Measurements from ENCODE around the gene FOS.
A peak's percentile ranks its signal among the peaks of the same experiment; 100 is the strongest.

Gene FOS

GRCh38 chr14:75258803-75259509, 19.7 kb upstream of the FOS start:
- H3K4me3 ChIP-seq (replicated peaks; ENCODE audit: low read depth, low read length): peak overlapping the region; percentile 44
- peak; percentile 99 for DNase-seq (ENCODE audit: extremely low read depth, low read depth)
- no peak for TF ChIP-seq CTCF (IDR thresholded peaks at IDR 0.05; ENCODE audit: low read depth, low read length, missing control alignments)

- TF ChIP-seq CTCF (IDR thresholded peaks at IDR 0.05; ENCODE audit: low read depth, low read length, missing control alignments): no peak
- DNase-seq (ENCODE audit: extremely low read depth, low read depth): no peak
- peak overlapping the region; percentile 44 for H3K4me3 ChIP-seq (replicated peaks; ENCODE audit: low read depth, low read length)
Observed at GRCh38 chr14:75259510-75259855, 19.1 kb upstream of the FOS start.

GRCh38 chr14:75260025-75260763, 18.4 kb upstream of the FOS start:
- no peak overlapping the region for H3K4me3 ChIP-seq (replicated peaks; ENCODE audit: low read depth, low read length)
- DNase-seq (ENCODE audit: extremely low read depth, low read depth): no peak
- TF ChIP-seq CTCF (IDR thresholded peaks at IDR 0.05; ENCODE audit: low read depth, low read length, missing control alignments): no peak

GRCh38 chr14:75261820-75262219, 16.8 kb upstream of the FOS start:
- no peak for TF ChIP-seq CTCF (IDR thresholded peaks at IDR 0.05; ENCODE audit: low read depth, low read length, missing control alignments)
- no peak overlapping the region for H3K4me3 ChIP-seq (replicated peaks; ENCODE audit: low read depth, low read length)
- DNase-seq (ENCODE audit: extremely low read depth, low read depth): no peak

- no peak overlapping the region for H3K4me3 ChIP-seq (replicated peaks; ENCODE audit: low read depth, low read length)
- TF ChIP-seq CTCF (IDR thresholded peaks at IDR 0.05; ENCODE audit: low read depth, low read length, missing control alignments): no peak
- no peak for DNase-seq (ENCODE audit: extremely low read depth, low read depth)
Observed at GRCh38 chr14:75262641-75263040, 16.0 kb upstream of the FOS start.

- no peak for DNase-seq (ENCODE audit: extremely low read depth, low read depth)
Observed at GRCh38 chr14:75264036-75264435, 14.6 kb upstream of the FOS start.

More at GRCh38 chr14:75264036-75264435, 14.6 kb upstream of the FOS start:
- TF ChIP-seq CTCF (IDR thresholded peaks at IDR 0.05; ENCODE audit: low read depth, low read length, missing control alignments): no peak
- no peak overlapping the region for H3K4me3 ChIP-seq (replicated peaks; ENCODE audit: low read depth, low read length)

All from HFF-Myc (cell line).